ENCODE results near the gene DYRK2.

DYRK2 gene

GRCh38 chr12:67702136-67702535 lies 53.6 kb downstream of the DYRK2 start:
- Histone ChIP-seq H3K4me2 (ENCODE audit: low read depth, low read length) (no peak overlapping the region), H3K79me2 (ENCODE audit: low read length) (no peaks in the 10 kb centered on the region), H3K36me3 (replicated peaks; ENCODE audit: insufficient read depth, low read length) (no peaks in the 10 kb centered on the region), H3K9me2 (replicated peaks; ENCODE audit: insufficient read depth, low read length) (no peaks in the 10 kb centered on the region), H3K27ac (ENCODE audit: low read length) (no peak overlapping the region), H4K20me1 (ENCODE audit: insufficient read depth, low read length) (peaks cover 5% of the 10 kb centered on the region; the same call in 1 of the 2 replicates), H2AFZ (ENCODE audit: low read length) (no peak overlapping the region), H3K4me1 (ENCODE audit: low read length) (peaks cover 20% of the 10 kb centered on the region), H3K9ac (ENCODE audit: low read length) (no peak overlapping the region), H3F3A (ENCODE audit: insufficient read depth, low read length) (peaks cover 16% of the 10 kb centered on the region), H3K4me3 (ENCODE audit: low read length) (no peak overlapping the region), H3K27me3 (replicated peaks; ENCODE audit: insufficient read depth, low read length) (peaks cover 78% of the 10 kb centered on the region), H3K9me3 (replicated peaks; ENCODE audit: insufficient read depth, low read length) (no peaks in the 10 kb centered on the region)
- TF ChIP-seq EZH2 (optimal IDR thresholded peaks at IDR 0.05; ENCODE audit: low read depth, low read length) (no peak), EZH2phosphoT487 (IDR thresholded peaks at IDR 0.05; ENCODE audit: low read length) (no peak), CTCF (IDR thresholded peaks at IDR 0.05; ENCODE audit: low read length) (no peak)
- no peak for DNase-seq

- DNase-seq = no peak
- no peak for TF ChIP-seq EZH2phosphoT487 (IDR thresholded peaks at IDR 0.05; ENCODE audit: low read length)
- no peak for TF ChIP-seq EZH2 (optimal IDR thresholded peaks at IDR 0.05; ENCODE audit: low read depth, low read length)
- TF ChIP-seq CTCF (IDR thresholded peaks at IDR 0.05; ENCODE audit: low read length) = no peak
- H3K9me2 ChIP-seq (replicated peaks; ENCODE audit: insufficient read depth, low read length) = no peaks in the 10 kb centered on the region
- no peak overlapping the region for H3K9ac ChIP-seq (ENCODE audit: low read length)
- H3K4me2 ChIP-seq (ENCODE audit: low read depth, low read length) = no peak overlapping the region
- H3K9me3 ChIP-seq (replicated peaks; ENCODE audit: insufficient read depth, low read length) = no peaks in the 10 kb centered on the region
- H3K4me1 ChIP-seq (ENCODE audit: low read length) = peaks cover 9% of the 10 kb centered on the region
- peaks cover 70% of the 10 kb centered on the region for H3K27me3 ChIP-seq (replicated peaks; ENCODE audit: insufficient read depth, low read length)
- no peak overlapping the region for H3K27ac ChIP-seq (ENCODE audit: low read length)
- no peak overlapping the region for H3K4me3 ChIP-seq (ENCODE audit: low read length)
- peaks cover 8% of the 10 kb centered on the region; the same call in 1 of the 2 replicates for H3F3A ChIP-seq (ENCODE audit: insufficient read depth, low read length)
- peaks cover 5% of the 10 kb centered on the region; the same call in 1 of the 2 replicates for H4K20me1 ChIP-seq (ENCODE audit: insufficient read depth, low read length)
- H2AFZ ChIP-seq (ENCODE audit: low read length) = no peak overlapping the region
- H3K36me3 ChIP-seq (replicated peaks; ENCODE audit: insufficient read depth, low read length) = no peaks in the 10 kb centered on the region
- no peaks in the 10 kb centered on the region for H3K79me2 ChIP-seq (ENCODE audit: low read length)
Observed at GRCh38 chr12:67704071-67704470, 55.5 kb downstream of the DYRK2 start.

- no peak for DNase-seq
- H3K27ac ChIP-seq (ENCODE audit: low read length) = no peak overlapping the region
- H3K9me2 ChIP-seq (replicated peaks; ENCODE audit: insufficient read depth, low read length) = no peaks in the 10 kb centered on the region
- no peak overlapping the region for H3K4me2 ChIP-seq (ENCODE audit: low read depth, low read length)
- H3K36me3 ChIP-seq (replicated peaks; ENCODE audit: insufficient read depth, low read length) = no peaks in the 10 kb centered on the region
- no peaks in the 10 kb centered on the region for H4K20me1 ChIP-seq (ENCODE audit: insufficient read depth, low read length)
- H3K79me2 ChIP-seq (ENCODE audit: low read length) = no peaks in the 10 kb centered on the region
- H2AFZ ChIP-seq (ENCODE audit: low read length) = no peak overlapping the region
- H3K27me3 ChIP-seq (replicated peaks; ENCODE audit: insufficient read depth, low read length) = peaks cover 57% of the 10 kb centered on the region
- H3K9ac ChIP-seq (ENCODE audit: low read length) = no peak overlapping the region
- H3K9me3 ChIP-seq (replicated peaks; ENCODE audit: insufficient read depth, low read length) = no peaks in the 10 kb centered on the region
- no peak for TF ChIP-seq EZH2phosphoT487 (IDR thresholded peaks at IDR 0.05; ENCODE audit: low read length)
- no peak for TF ChIP-seq EZH2 (optimal IDR thresholded peaks at IDR 0.05; ENCODE audit: low read depth, low read length)
- TF ChIP-seq CTCF (IDR thresholded peaks at IDR 0.05; ENCODE audit: low read length) = no peak
- no peak overlapping the region for H3K4me3 ChIP-seq (ENCODE audit: low read length)
- no peaks in the 10 kb centered on the region for H3K4me1 ChIP-seq (ENCODE audit: low read length)
- H3F3A ChIP-seq (ENCODE audit: insufficient read depth, low read length) = no peaks in the 10 kb centered on the region
Observed at GRCh38 chr12:67705394-67706370, 57.1 kb downstream of the DYRK2 start.
